MM.1S (cell line): ENCODE data around the gene FXYD7.

Experiments
- DNase-seq: peaks from one replicate; pipeline ENCODE4 v3.0.0-alpha.2; 2015
- H2AFZ ChIP-seq: fragments of 300-600 bp; sonication (generic); 2 replicates; pipeline ENCODE4 v1.6.0; 2016; ENCODE audit warnings: antibody characterized with exemption, low read length
- H3F3A ChIP-seq: fragments of 300-600 bp; sonication (generic); 2 replicates; pipeline ENCODE4 v1.6.1; 2016; ENCODE audit warnings: mild to moderate bottlenecking, antibody characterized with exemption, low read length, moderate library complexity, mixed read lengths; ENCODE audit not compliant: insufficient read depth
- H3K27ac ChIP-seq: fragments of 300-600 bp; sonication (generic); 2 replicates; pipeline ENCODE4 v1.5.1; 2016; ENCODE audit warnings: mild to moderate bottlenecking, low read length
- H3K27me3 ChIP-seq: fragments of 300-600 bp; sonication (generic); replicated peaks from 2 replicates; pipeline ENCODE4 v1.6.0; 2016; ENCODE audit warnings: low read length; ENCODE audit not compliant: insufficient read depth
- H3K36me3 ChIP-seq: fragments of 300-600 bp; sonication (generic); replicated peaks from 2 replicates; pipeline ENCODE4 v1.6.1; 2016; ENCODE audit warnings: mild to moderate bottlenecking, low read length, mixed read lengths; ENCODE audit not compliant: insufficient read depth
- H3K4me1 ChIP-seq: fragments of 300-600 bp; sonication (generic); 2 replicates; pipeline ENCODE4 v1.6.1; 2016; ENCODE audit warnings: low read length, mixed read lengths
- H3K4me2 ChIP-seq: fragments of 300-600 bp; sonication (generic); 2 replicates; pipeline ENCODE4 v1.6.0; 2016; ENCODE audit warnings: low read depth, low read length
- H3K4me3 ChIP-seq: fragments of 300-600 bp; sonication (generic); 2 replicates; pipeline ENCODE4 v1.5.1; 2016; ENCODE audit warnings: low read length, mixed read lengths
- H3K79me2 ChIP-seq: fragments of 300-600 bp; sonication (generic); 2 replicates; pipeline ENCODE4 v1.6.1; 2016; ENCODE audit warnings: mixed run types, low read length, mixed read lengths
- H3K9ac ChIP-seq: fragments of 300-600 bp; sonication (generic); 2 replicates; pipeline ENCODE4 v1.6.1; 2016; ENCODE audit warnings: low read length, mixed read lengths
- H3K9me2 ChIP-seq: fragments of 300-600 bp; sonication (generic); replicated peaks from 2 replicates; pipeline ENCODE4 v1.6.1; 2016; ENCODE audit warnings: mild to moderate bottlenecking, low read length, mixed read lengths; ENCODE audit not compliant: insufficient read depth
- H3K9me3 ChIP-seq: fragments of 300-600 bp; sonication (generic); replicated peaks from 2 replicates; pipeline ENCODE4 v1.6.1; 2016; ENCODE audit warnings: mild to moderate bottlenecking, low read length, mixed read lengths; ENCODE audit not compliant: insufficient read depth
- H4K20me1 ChIP-seq: fragments of 300-600 bp; sonication (generic); 2 replicates; pipeline ENCODE4 v1.6.1; 2016; ENCODE audit warnings: mild to moderate bottlenecking, low read length, moderate library complexity, mixed read lengths; ENCODE audit not compliant: insufficient read depth
- EZH2 ChIP-seq: fragments of 300-600 bp; sonication (generic); optimal IDR thresholded peaks from 2 replicates; pipeline ENCODE3; 2017; ENCODE audit warnings: low read depth, mild to moderate bottlenecking, antibody characterized with exemption, low read length, mixed read lengths
- EZH2phosphoT487 ChIP-seq: fragments of 300-600 bp; sonication (generic); IDR thresholded peaks from 2 replicates; pipeline ENCODE4 v1.6.1; 2018; ENCODE audit warnings: antibody characterized with exemption, low read length
- TF ChIP-seq, protein P1 (sequence below): fragments of 300-600 bp; sonication (generic); IDR thresholded peaks from 2 replicates; pipeline ENCODE4 v1.5.1; 2016; ENCODE audit warnings: antibody characterized with exemption, low read length, mixed read lengths

Gene FXYD7

DNA sequence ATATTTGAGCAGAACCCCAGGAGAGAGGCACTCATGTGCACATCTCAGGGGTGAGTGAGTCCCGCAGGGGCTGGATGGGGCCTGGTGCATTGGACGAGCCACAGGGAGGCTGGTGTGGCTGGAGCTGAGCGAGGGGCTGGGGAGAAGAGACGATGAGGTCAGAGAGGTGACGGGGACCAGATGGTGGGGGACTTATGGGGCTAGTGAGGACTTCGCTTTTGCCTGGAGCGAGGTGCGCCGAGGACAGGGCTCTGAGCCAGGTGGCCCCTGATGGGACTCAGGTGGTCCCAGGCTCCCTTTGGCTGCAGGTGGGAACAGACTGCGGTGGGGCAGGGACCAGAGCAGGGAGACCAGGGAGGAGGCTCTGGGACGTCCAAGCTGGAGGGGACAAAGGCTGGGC is 34.3 kb upstream of the FXYD7 start:
- H3K36me3 ChIP-seq: no peaks in the 10 kb centered on the region
- TF ChIP-seq, protein P1, sequence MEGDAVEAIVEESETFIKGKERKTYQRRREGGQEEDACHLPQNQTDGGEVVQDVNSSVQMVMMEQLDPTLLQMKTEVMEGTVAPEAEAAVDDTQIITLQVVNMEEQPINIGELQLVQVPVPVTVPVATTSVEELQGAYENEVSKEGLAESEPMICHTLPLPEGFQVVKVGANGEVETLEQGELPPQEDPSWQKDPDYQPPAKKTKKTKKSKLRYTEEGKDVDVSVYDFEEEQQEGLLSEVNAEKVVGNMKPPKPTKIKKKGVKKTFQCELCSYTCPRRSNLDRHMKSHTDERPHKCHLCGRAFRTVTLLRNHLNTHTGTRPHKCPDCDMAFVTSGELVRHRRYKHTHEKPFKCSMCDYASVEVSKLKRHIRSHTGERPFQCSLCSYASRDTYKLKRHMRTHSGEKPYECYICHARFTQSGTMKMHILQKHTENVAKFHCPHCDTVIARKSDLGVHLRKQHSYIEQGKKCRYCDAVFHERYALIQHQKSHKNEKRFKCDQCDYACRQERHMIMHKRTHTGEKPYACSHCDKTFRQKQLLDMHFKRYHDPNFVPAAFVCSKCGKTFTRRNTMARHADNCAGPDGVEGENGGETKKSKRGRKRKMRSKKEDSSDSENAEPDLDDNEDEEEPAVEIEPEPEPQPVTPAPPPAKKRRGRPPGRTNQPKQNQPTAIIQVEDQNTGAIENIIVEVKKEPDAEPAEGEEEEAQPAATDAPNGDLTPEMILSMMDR: no peak
- TF ChIP-seq EZH2 (no peak), EZH2phosphoT487 (no peak)

DNA sequence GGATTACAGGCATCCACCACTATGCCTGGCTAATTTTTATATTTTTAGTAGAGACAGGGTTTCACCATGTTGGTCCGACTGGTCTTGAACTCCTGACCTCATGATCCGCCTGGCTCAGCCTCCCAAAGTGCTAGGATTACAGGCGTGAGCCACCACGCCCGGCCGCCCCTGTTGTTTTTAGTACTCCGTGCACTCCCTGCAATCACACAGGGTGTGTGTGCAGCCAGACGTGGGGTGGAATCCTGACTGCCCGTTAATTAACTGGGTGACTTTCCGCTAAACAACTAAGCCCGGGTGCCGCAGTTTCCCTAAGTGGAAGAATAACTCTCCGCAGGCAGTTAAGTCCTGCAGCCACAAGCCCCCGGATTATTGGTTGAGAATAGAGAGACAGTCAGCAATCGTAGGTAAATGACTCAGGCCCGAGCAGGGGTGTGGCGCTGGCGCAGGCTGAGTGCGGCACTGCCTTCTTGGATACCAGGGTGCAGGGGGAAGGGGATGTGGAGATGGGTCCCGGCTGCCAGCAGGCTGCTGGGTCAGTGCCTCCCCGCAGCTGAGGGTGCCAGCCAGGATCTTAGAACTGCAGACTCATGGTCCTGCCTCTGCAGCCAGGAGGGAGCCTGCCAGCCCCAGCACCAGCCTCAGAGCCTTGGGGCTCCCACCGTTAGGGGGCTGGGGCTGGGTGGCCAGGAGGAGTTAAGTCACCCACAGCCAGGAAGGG is 33.5 kb upstream of the FXYD7 start:
- no peak overlapping the region for H3K9ac ChIP-seq
- H2AFZ ChIP-seq: no peak overlapping the region

More for the DNA sequence above, 34.3 kb upstream of the FXYD7 start:
- DNase-seq: no peak
- Histone ChIP-seq H2AFZ (no peak overlapping the region), H3K27ac (no peak overlapping the region), H3K27me3 (peaks cover 69% of the 10 kb centered on the region), H4K20me1 (no peaks in the 10 kb centered on the region), H3F3A (no peaks in the 10 kb centered on the region), H3K4me2 (no peak overlapping the region), H3K4me1 (no peaks in the 10 kb centered on the region), H3K4me3 (no peak overlapping the region), H3K9me2 (no peaks in the 10 kb centered on the region), H3K9ac (no peak overlapping the region), H3K79me2 (no peaks in the 10 kb centered on the region), H3K9me3 (no peaks in the 10 kb centered on the region)

DNA sequence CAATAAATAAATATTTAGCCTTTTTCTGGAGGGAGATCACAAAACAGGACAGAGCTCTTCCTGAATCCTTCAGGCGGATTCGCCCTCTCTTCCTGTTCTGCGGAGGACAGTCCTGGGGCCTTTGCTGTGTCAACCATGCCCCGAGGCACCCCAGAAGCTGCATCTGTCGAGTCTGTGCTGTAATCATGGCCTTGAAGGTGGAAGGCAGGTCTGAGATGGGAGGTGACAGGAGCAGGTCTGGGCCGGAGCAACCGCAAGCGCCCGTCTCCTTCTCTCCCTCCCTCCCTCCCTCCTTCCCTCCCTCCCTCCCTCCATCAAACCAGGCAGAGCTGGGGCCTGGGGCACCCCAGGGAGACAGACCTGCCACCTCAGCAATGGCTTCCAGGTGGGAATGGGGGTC is 32.1 kb upstream of the FXYD7 start:
- no peaks in the 10 kb centered on the region for H3K4me1 ChIP-seq
- no peak overlapping the region for H3K4me2 ChIP-seq
- H3K9me3 ChIP-seq: no peaks in the 10 kb centered on the region
- H4K20me1 ChIP-seq: no peaks in the 10 kb centered on the region
- no peak overlapping the region for H3K27ac ChIP-seq
- H2AFZ ChIP-seq: no peak overlapping the region
- H3K36me3 ChIP-seq: no peaks in the 10 kb centered on the region
- no peak overlapping the region for H3K9ac ChIP-seq
- no peaks in the 10 kb centered on the region for H3F3A ChIP-seq
- no peak for DNase-seq
- peaks cover 68% of the 10 kb centered on the region for H3K27me3 ChIP-seq
- H3K4me3 ChIP-seq: no peak overlapping the region
- TF ChIP-seq, protein P1: no peak
- no peak for TF ChIP-seq EZH2
- TF ChIP-seq EZH2phosphoT487: no peak
- no peaks in the 10 kb centered on the region for H3K79me2 ChIP-seq
- no peaks in the 10 kb centered on the region for H3K9me2 ChIP-seq

More for the DNA sequence above, 33.5 kb upstream of the FXYD7 start:
- no peaks in the 10 kb centered on the region for H3K9me2 ChIP-seq
- H3K9me3 ChIP-seq: no peaks in the 10 kb centered on the region
- no peaks in the 10 kb centered on the region for H3K36me3 ChIP-seq
- no peak for DNase-seq
- no peaks in the 10 kb centered on the region for H4K20me1 ChIP-seq
- H3F3A ChIP-seq: no peaks in the 10 kb centered on the region
- H3K79me2 ChIP-seq: no peaks in the 10 kb centered on the region
- H3K4me3 ChIP-seq: no peak overlapping the region
- TF ChIP-seq EZH2phosphoT487 (no peak), EZH2 (no peak)
- TF ChIP-seq, protein P1: no peak
- H3K27ac ChIP-seq: no peak overlapping the region
- peaks cover 62% of the 10 kb centered on the region for H3K27me3 ChIP-seq
- no peaks in the 10 kb centered on the region for H3K4me1 ChIP-seq
- H3K4me2 ChIP-seq: no peak overlapping the region
